Activated gamma-delta T cell (primary cell): ENCODE results near the gene AQP5.

Experiments
- DNase-seq: peaks from one replicate; lab custom pipeline; 2025; lab: John Stamatoyannopoulos, UW
- total RNA-seq, 2 donors: gene quantifications; one replicate each; lab custom pipeline; 2026; lab: John Stamatoyannopoulos, UW

AQP5 gene
- total RNA-seq = 0 reads per million in 2 donors

- no peak for DNase-seq
Measured at GRCh38 chr12:49961111-49961922, at the start of gene AQP5. Gene AQP5 (plus strand): TSS chr12:49961872. CDS start chr12:49962018, 146 bp downstream.

GRCh38 chr12:49912345-49913255 lies 49.1 kb upstream of the AQP5 start:
- DNase-seq = no peak

GRCh38 chr12:49916129-49916919 lies 45.3 kb upstream of the AQP5 start:
- no peak for DNase-seq

- no peak for DNase-seq
Measured at GRCh38 chr12:49917166-49917787, 44.4 kb upstream of the AQP5 start.

GRCh38 chr12:49917788-49918173 lies 43.9 kb upstream of the AQP5 start:
- DNase-seq = no peak

- no peak for DNase-seq
Measured at GRCh38 chr12:49920241-49920914, 41.3 kb upstream of the AQP5 start.

- no peak for DNase-seq
Measured at GRCh38 chr12:49920915-49921286, 40.8 kb upstream of the AQP5 start.

GRCh38 chr12:49921299-49921698 lies 40.4 kb upstream of the AQP5 start:
- DNase-seq = no peak

- no peak for DNase-seq
Measured at GRCh38 chr12:49921936-49922335, 39.7 kb upstream of the AQP5 start.

- no peak for DNase-seq
Measured at GRCh38 chr12:49922349-49923034, 39.2 kb upstream of the AQP5 start.

- DNase-seq = no peak
Measured at GRCh38 chr12:49923035-49923644, 38.5 kb upstream of the AQP5 start.

GRCh38 chr12:49923880-49924556 lies 37.7 kb upstream of the AQP5 start:
- no peak for DNase-seq

GRCh38 chr12:49924628-49925246 lies 36.9 kb upstream of the AQP5 start:
- DNase-seq = no peak

- no peak for DNase-seq
Measured at GRCh38 chr12:49925433-49926204, 36.1 kb upstream of the AQP5 start.

GRCh38 chr12:49928471-49928870 lies 33.2 kb upstream of the AQP5 start:
- no peak for DNase-seq

- no peak for DNase-seq
Measured at GRCh38 chr12:49929581-49929980, 32.1 kb upstream of the AQP5 start.

GRCh38 chr12:49930515-49931288 lies 31.0 kb upstream of the AQP5 start:
- no peak for DNase-seq
